ENCODE data around the gene MCAM.

MCAM gene

DNA sequence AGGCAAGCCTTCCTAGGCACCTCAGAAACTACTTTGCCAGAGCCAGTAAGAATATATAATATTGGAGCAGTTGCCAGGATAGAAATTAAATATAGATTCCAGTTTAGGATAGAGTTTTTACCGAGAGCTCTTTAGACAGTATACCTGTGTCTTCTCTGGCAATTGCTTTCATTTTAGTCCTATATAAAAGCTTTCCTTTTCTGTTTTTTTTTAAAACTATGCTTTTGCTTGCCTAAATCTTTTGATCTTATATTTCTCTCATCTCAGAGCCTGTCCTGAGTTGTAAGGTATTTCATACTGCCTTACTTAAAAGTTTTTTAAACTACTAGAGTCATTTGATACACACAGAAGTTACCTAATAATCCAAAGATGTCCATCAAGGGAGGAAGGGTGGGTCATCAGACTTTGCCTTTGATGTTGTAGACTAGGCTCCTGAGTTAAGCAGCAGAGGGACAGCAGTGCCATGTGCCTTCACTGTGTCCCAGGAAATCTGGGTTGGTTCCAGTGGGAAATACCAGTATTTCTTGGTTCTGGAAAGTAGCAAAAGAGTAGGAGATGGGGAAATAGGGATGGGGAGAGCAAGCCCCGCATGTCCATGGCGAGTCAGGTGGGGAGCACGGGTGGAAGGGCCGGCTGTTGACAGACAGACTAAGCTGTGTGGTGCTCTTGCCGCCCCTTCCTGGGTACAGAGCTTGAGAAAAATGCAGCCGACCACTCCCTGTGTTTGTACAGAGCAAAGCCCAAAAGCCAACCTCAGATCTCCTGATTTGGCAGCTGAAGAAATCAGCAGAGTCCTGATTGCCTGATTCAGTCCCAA is 11.2 kb downstream of the MCAM start:
- DNase-seq = no peak

DNA sequence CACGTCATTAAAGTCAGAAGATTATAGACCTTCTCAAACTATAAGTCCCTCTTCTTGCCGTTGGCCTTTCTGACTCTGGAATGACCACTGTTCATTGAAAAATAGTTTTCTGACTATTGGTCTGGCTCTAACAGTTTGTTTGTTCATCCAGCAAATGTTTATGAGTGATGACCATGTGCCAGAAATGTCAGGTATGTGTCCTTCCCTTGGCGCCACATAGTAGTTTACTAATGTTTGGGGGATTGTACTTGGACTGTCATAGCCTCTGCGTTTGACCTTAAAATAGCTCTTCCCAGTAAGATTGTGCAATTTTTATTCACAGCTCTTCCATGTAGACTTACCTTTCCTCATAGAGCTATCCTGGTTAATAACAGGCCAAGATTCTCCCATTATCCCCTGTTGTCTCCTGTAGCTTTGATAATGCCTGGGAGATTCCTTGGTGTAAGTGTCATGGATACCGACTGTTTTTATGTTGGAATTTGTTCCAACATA is 13.7 kb downstream of the MCAM start:
- no peak for DNase-seq

DNA sequence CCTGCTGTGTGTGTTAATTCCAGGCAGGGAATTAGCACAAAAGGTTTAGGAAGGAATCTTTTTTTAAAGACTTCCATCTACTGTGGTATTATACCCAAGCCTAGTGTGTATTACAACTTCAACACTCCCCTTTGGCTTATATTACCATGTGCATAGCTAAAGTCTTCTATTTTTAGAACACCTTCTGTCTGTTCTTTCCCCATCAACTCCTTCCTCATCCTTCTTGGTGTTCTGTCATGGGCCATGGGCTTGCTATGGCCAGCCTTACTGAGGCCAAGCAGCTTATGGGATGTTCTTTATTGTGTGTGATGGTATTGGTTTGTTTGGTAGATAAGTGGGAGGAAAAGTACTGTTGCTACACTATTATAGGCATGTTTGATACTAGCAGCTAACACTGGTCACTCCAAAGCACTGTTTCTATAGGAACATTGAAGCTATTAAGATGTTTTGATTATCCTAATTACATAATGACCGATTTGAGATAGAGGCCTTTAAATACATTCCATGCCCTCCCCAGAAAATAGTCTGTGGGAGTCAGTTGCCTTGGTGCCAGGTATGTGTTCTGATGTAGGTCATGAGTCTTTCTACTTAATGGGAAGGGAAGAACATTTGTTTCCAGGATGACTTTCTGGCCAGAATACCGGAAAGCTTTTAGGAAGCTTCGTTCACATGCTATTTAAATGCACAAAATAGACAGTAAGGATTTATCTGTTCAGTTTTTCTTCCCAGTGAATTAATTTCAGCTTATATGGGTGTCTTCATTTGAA is 16.5 kb downstream of the MCAM start:
- DNase-seq = no peak

DNA sequence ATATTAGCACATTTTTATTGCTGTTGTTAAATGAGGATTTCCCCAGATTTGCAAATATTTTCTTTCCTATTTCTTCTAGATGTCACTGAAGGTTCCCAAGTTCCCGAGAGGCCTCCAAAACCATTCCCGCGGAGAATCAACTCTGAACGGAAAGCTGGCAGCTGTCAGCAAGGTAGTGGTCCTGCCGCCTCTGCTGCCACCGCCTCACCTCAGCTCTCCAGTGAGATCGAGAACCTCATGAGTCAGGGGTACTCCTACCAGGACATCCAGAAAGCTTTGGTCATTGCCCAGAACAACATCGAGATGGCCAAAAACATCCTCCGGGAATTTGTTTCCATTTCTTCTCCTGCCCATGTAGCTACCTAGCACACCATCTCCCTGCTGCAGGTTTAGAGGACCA is 17.5 kb downstream of the MCAM start:
- no peak for DNase-seq

DNA sequence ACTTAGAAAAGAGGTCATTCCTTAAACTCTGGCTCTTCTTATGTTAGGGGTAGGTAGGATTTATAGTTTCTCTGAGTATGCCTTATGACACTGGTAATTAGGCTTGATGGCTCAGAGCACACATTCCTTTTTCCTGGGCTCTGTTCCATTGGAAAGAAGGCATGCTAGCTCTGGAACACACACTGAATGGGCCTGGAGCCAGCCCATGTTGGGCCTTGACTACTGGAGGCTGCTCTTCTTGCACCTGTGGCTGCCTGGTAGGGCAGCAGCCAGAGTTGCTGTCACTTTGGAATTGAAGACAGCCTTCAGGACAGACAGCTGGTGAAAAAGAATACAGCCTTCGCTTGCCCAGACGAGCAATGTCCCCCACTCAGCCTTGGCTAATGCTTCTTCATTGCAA is 18.2 kb downstream of the MCAM start:
- no peak for DNase-seq

DNA sequence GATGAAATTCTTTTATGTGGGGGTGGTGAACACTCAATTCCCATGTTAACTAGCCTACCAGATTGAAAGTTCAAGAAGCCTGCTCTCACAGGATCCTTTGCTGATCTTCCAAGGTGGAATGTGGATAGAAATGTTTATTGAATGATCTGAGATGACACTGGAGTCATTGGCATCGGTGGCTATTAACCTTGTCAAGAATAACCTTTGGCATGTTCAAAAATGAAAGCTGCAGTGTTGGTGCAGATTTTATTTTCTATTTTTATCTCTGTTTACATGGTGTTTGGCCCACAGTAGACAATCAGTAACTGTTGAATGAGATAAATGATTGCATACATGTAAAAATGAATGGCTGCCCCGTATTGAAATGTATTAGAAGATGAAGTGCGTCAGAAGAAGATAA is 19.0 kb downstream of the MCAM start:
- no peak for DNase-seq

DNA sequence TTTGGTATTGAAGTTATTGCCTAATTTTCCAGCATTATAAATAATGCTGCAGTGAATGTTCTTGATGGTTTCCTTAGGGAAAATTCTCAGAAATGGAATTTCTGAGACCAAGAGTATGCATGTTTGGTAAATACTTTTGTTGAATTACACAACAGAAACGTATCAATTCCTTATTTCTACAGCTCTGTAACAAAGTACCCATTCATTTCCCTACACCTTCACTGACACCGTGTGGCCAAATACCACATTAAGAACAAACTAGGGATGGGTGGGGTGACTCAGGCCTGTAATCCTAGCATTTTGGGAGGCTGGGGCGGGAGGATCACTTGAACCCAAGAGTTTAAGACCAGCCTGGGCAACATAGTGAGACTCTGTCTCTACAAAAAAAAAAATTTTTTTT is 21.8 kb downstream of the MCAM start:
- DNase-seq = no peak

DNA sequence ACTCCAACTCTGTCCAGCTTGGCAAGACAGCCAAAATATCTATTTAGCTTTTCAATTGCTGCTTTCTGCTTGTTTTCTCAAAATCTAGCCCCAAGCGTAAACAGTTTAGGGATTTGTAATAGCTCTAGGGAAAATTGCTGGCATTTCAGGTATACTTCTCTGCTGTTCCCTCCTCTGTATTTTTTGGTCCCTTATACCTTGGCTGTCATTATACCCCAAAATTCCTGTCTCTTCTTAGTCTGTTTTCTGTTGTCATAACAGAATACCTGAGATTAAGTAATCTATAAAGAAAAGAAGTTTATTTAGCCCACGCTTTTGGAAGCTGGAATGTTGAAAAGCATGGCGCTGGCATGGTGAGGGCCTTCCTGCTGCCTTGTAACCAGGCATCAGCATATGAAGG is 23.5 kb downstream of the MCAM start:
- no peak for DNase-seq

DNA sequence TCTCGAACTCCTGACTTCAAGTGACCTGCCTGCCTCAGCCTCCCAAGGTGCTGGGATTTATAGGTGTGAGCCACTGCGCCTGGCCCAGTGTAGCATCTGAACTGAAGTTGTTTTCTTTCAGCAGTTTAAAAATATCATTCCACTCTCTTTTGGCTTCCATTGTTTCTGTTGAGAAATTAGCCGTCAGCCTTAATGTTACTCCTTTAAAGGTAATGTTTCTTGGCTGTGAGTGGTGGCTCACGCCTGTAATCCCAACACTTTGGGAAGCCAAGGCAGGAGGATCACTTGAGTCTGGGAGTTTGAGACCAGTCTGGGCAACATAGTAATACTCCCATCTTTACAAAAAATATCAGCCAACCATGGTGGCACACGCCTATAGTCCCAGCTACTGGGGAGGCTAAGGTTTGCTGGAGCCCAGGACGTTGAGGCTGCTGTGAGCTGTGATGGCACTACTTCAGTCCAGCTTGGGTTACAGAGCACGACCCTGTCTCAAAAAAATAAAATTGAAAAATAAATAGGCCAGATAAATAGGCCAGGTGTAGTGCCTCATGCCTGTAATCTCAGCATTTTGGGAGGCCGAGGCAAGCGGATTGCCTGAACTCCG is 25.9 kb downstream of the MCAM start:
- no peak for DNase-seq

DNA sequence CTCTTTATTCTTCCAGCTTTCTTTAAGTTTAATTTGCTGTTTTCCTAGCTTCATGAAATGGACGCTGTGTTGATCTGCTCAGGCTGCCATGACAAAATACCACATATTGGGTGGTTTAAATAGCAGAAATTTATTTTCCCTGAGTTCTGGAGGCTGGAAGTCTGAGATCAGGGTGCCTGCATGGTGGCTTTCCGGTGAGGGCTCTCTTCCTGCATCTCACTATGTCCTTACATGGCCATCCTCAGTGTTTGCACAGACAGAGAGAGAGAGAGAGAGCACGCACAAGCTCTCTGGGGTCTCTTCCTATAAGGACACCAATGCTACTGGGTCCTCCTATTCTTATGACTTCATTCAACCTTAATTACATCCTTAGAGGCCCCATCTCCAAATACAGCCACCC is 28.7 kb downstream of the MCAM start:
- no peak for DNase-seq

DNA sequence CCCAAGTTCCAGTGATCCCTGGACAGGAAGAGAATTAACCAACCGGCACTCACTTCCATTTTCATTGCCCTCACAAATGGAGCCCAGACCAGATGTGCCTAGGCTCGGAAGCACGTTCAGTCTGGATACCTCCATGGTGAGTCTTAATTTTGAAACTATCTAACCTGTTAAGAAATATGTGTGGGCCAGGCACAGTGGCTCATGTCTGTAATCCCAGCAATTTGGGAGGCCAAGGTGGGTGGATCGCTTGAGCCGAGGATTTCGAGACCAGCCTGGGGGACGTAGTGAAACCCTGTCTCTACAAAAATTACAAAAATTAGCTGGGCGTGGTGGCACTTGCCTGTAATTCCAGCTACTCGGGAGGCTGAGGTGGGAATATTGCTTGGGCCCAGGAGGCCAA is 31.5 kb downstream of the MCAM start:
- DNase-seq = no peak

DNA sequence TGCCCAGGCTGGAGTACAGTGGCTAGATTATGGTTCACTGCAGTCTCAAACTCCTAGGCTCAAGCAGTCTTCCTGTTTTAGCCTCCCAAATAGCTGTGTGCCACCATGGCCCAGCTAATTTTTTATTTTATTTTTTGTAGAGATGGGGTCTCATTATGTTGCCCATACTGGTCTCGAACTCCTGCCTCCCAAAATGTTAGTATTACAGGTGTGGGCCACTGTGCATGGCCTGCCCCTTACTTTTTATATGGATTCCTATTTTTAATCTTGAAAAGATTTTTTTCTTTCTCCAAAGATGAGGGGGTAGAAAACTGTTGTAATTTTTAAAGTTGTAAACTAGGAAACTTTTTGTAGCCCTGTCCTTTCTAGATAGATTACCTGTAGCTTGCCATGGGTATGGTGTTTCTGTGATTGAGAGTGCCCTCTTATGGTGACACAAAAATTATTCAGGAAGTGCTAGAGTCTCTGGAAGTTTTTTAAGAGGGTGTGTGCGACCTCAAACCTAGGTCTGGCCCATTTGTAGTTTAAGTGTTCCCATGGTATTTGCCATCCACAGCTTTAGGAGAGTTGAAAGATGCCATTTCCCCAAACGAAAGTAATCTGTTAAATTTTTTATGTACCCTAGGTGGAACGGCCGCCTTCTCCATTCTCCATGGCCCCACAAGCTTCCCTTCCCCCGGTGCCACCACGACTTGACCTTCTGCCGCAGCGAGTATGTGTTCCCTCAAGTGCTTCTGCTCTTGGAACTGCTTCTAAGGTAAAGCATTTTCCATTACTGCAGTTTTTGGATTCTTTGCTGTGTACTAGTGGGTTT is 32.4 kb downstream of the MCAM start:
- DNase-seq = no peak

DNA sequence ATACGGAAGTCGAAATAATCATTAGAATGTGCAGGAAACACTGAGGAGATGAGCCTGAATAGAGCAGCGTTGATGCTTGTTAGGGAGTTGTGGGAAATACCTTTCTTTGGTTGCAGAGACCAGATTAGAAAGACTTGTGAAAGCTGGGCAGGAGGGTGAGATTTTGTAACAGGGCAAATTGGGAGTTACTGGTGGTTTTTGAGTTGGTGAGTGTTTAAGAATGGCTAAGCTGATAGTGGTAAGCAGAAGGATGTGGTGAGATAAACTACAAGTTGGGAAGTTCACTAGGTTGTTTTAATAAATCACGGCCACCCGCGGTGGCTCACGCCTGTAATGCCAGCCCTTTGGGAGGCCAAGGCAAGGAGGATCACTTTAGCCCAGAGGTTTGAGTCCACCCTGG is 34.4 kb downstream of the MCAM start:
- no peak for DNase-seq

DNA sequence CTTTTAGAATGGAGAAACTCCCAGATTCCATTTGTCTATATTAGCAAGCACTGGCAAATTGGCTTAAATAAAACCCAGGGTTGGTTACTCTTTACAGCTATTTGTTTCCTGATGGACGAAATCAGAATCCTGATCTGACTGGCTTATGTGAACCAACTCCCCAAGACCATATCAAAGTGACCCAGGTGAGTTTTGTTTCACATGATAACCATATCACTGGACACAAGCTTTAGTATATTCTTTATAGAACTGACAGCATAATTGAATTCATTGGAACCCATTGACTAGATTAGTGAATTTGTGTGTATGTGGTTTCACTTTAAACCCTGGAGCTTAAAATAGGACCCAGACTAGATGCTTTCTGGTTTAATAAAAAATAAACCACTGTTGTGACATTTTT is 39.3 kb downstream of the MCAM start:
- DNase-seq = no peak

DNA sequence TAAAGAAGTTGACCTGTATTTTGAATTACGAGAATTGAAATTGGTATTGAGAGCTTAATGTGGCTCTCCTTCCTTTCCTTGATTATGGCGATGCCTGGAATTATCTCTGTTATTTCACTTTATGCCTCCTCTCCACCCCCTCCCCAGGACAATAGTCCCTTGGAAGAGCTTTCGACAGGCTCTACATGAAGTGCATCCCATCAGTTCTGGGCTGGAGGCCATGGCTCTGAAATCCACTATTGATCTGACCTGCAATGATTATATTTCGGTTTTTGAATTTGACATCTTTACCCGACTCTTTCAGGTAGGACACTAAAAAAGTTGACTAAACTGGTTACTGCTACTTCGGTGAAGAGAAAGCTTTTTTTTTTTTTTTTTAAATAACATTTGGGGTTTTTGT is 43.2 kb downstream of the MCAM start:
- no peak for DNase-seq

DNA sequence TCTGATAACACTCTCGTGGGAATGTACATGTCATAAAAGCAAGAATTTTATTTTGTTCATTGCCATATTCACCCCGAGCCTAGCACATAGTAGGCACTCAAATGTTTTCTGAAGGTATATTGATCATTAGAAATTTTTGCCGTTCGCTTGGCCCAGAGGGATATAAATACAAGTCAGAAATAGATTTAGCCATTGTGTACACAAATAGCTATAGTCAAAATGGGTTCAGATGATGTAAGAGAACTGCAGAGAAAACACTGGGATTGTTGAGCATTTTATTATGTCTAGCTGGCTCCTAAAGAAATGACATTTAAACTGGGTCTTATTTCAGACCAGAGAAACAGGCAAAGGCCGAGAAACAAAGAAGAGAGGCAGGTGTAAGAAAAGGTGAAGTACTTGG is 49.3 kb downstream of the MCAM start:
- no peak for DNase-seq

DNA sequence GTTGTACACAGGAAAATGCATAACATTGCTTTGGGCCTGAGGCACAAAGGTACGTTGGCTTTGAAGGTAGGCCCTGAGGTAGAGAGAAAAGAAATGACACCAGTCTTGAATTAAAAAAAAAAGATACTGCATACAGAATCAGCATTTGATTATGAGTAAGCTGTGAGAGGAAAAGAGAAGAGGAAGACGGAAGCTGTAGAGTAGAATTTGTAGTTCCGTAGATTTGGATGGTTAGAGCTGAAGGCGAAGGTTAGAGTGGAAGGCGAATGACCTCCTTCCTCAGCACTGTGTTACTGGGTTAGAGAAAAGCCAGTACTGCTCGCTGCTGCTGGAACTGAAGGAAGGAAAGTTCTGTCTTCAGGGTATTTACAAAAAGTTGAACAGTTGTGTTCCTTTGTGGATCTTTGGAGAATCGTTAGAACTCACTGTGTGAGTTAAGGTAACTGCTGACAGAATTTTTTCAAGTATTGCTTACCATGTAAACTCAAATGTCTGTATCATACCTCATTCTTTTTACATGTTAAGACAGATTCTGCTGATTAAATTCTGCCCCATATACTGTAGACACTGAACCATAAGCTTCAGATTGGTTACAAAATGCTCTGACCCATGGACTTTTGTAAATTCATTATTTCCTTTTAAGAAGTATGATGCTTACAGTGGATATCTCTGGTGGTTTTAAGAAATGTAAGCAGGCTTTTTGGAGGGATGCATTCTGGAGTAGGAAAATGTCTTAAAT is 50.2 kb downstream of the MCAM start:
- no peak for DNase-seq

DNA sequence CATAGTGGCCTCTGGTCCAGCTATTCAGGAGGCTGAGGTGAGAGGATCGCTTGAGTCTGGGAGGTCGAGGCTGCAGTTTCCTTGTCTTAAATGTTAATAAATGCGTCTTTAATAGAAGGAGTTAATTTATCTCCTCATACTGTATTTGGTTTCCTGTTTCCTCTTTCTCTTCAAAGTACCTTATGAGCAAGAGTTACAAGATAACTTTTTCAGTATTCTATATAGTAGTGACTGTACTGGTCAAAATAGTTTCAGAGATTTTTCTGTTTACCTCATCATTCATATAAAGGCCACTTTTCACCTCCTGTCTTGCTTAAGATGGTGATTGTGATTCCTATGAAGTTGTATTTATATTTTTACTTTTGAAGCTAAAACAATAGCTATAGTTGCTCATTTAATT is 50.9 kb downstream of the MCAM start:
- DNase-seq = no peak

DNA sequence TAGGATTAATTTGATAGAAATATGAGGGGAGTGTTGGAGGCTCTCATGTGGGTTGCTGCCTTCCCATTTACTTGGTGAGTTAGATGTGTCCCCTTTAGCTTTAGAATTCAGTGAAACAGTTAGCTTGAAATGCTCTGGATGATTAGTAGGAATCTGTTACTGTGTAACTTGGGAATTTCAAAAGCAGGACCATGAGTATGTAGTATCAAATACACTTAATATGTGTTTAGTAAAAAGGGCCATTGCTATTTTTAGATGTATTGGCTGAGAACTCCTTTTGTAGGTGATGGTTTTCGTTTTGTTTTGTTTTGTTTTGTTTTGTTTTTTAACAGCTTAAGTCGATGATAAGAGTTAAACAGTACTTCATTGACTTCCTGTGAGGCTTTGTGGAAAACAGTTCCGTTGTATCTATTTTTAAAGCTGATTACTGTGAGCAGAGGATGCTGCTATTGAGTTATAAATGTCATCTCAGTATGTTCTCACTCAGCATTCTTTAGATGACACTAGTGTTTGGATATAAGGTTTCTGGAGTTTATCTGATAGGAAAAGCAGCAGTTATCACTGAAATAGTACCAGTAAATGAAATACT is 53.5 kb downstream of the MCAM start:
- DNase-seq = no peak

DNA sequence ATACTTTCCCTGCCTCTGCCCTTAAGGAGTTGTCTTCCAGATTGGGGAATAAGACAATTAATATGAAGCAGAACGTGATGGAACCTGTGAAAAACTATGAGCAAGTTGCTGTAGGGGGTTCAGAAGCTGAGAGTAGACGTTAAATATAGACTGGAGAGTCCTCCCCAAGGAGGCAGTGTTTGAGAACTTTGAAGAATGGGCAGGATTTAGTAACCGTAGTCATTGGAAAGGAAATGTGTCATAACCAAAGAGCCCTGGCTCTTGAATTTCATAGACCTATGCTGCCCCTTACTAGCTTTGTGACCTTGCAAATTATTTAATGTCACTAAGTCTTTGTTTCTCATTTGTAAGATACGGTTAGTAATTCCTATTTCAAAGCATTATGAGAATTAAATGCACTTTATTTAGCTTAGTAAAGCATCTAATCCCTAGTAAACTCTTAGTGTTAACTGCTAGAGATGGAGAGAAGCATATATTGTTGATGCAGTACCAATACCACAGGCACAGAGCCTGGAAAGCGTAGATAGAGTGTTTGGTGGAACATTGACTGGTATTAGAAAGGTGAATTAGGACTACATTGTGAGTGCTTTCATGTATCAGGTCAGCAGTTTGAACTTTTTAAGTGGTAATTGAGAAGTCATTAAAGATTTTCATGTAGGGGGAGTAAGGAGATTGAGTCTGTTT is 54.1 kb downstream of the MCAM start:
- DNase-seq = no peak

DNA sequence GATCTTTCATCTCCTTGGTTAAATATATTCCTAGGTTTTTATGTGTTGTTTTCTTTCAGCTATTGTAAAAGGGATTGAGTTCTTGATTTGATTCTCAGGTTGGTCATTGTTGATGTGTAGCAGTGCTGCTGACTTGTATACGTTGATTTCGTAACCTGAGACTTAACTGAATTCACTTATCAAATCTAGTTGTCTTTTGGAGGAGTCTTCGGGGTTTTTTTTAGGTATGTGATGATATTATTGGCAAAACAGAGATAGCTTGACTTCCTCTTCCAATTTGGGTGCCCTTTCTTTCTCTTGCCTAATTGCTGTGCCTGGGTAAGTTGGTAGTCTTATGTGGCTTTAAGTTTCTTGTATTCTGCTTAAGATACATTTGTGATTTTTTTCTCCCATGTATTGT is 57.9 kb downstream of the MCAM start:
- DNase-seq = no peak
